WERI-Rb-1 (cell line): Measurements from ENCODE around the gene RABGEF1.
"Not testable (repeated sequence)": the region's sequence is repeated elsewhere in the genome, so short reads cannot be mapped to it uniquely, and the experiment has no call there.

Source experiments
- DNase-seq: peaks from one replicate; pipeline ENCODE4 v3.0.0-alpha.2; 2020
- H3K27ac ChIP-seq: fragments of 250-450 bp; sonication (Bioruptor Pico); 2 replicates; pipeline ENCODE4 v1.5.1; 2020; ENCODE audit warnings: mild to moderate bottlenecking, moderate library complexity
- H3K27me3 ChIP-seq: fragments of 250-450 bp; sonication (Bioruptor Pico); 2 replicates; pipeline ENCODE4 v1.5.1; 2021; ENCODE audit warnings: mild to moderate bottlenecking, low read depth, moderate library complexity; ENCODE audit not compliant: insufficient read depth, severe bottlenecking
- H3K36me3 ChIP-seq: fragments of 250-450 bp; sonication (Bioruptor Pico); 2 replicates; pipeline ENCODE4 v1.5.1; 2020; ENCODE audit warnings: mild to moderate bottlenecking, moderate library complexity
- H3K4me3 ChIP-seq: 2 replicates; pipeline ENCODE4 v1.5.1; 2011; ENCODE audit warnings: low read depth, mild to moderate bottlenecking, control low read depth, low read length
- H3K9me3 ChIP-seq: fragments of 250-450 bp; sonication (Bioruptor Pico); 2 replicates; pipeline ENCODE4 v1.5.1; 2021; ENCODE audit warnings: mild to moderate bottlenecking, moderate library complexity; ENCODE audit not compliant: severe bottlenecking
- TF ChIP-seq, protein P1 (sequence below): IDR thresholded peaks from 2 replicates; pipeline ENCODE4 v1.5.1; 2011; ENCODE audit warnings: low read depth, mild to moderate bottlenecking, control low read depth, inconsistent platforms, low read length

Gene RABGEF1

DNA sequence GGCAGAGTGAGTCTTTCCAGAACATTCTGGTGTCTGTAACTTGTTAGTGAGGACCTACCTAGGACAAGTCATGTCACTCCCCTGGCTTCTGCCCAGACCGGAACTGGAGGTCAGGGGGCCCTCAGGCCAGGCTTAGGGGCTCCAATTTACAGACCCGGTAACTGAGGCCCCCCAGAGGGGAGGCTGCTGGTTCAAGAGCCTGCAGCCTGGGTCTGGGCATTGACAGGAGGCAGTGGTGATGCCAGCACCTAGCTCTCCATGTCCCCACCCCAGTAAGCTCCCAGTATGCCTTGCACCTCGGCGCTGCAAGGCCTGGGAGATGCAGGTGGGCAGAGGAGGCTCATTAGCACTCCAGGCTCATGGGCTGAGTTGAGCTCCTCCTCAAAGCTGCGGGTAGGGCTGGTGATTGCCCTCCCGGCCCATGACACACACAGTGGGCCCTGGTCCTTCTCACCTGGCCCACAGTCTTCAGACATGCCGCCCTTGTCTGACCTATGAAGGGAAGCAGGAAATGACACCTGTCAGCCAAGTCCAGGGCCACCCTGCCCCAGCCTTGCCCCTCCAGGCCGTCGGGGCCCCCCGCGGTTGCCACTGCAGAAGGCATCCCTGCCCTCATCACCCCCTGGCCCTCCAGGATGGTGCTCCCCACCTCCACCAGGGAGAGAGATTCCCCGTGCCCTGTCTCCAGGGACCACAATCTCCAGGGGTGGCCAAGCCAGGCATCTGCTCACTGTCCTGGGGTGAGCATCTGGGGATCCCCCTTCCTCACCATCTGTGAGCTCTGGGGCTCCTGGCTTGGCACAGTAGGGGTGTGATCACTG, 92.2 kb downstream of the RABGEF1 start:
- Histone ChIP-seq H3K27me3 (no peaks in the 10 kb centered on the region), H3K4me3 (no peak overlapping the region), H3K9me3 (peaks cover 4% of the 10 kb centered on the region), H3K36me3 (no peaks in the 10 kb centered on the region), H3K27ac (no peak overlapping the region)
- DNase-seq, result no peak
- TF ChIP-seq, protein P1, sequence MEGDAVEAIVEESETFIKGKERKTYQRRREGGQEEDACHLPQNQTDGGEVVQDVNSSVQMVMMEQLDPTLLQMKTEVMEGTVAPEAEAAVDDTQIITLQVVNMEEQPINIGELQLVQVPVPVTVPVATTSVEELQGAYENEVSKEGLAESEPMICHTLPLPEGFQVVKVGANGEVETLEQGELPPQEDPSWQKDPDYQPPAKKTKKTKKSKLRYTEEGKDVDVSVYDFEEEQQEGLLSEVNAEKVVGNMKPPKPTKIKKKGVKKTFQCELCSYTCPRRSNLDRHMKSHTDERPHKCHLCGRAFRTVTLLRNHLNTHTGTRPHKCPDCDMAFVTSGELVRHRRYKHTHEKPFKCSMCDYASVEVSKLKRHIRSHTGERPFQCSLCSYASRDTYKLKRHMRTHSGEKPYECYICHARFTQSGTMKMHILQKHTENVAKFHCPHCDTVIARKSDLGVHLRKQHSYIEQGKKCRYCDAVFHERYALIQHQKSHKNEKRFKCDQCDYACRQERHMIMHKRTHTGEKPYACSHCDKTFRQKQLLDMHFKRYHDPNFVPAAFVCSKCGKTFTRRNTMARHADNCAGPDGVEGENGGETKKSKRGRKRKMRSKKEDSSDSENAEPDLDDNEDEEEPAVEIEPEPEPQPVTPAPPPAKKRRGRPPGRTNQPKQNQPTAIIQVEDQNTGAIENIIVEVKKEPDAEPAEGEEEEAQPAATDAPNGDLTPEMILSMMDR, result no peak

DNA sequence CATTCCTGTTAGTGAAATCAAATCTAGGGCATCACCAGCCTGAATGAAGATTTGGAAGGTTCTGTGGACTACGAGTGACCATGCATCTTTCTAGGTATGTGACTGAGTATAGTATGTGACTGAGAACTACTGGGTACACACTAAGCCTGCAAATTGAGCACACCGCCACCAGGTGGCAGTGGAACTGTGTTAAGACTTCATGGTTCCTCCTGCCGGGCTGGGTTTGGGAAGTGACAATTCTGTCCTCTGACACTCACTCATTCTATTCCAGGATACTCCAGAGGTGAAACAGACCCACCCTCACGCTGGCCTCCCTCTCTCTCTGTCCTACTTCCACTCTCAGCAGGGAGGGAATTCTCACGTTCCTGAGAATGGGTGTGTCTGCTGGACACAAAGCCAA, 96.5 kb downstream of the RABGEF1 start:
- TF ChIP-seq, protein P1, result peak; percentile 61
- H3K36me3 ChIP-seq, result no peaks in the 10 kb centered on the region
- peaks cover 4% of the 10 kb centered on the region for H3K9me3 ChIP-seq
- no peak overlapping the region for H3K27ac ChIP-seq
- H3K4me3 ChIP-seq, result no peak overlapping the region
- no peaks in the 10 kb centered on the region for H3K27me3 ChIP-seq
- peak; percentile 55 for DNase-seq

DNA sequence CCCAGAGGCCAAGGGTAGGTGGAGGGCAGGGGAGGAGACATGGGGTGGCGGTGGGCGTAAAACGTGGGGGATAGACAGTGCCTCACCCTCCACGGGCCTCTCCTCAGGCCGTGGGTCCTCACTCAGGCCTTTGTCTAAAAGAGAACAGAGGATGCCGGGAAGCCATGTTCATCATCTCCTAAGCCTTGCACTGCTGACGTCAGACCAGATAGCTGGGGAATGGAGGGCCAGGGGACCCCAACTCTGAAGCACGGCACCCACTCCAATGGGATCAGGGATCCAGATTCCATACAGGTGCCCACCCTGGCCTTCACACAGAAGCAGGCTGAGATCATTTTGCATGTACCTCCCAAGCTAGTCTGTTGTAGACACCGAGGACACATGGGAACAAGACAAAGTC, 97.1 kb downstream of the RABGEF1 start:
- Histone ChIP-seq H3K36me3 (no peaks in the 10 kb centered on the region), H3K9me3 (peaks cover 4% of the 10 kb centered on the region), H3K27ac (no peak overlapping the region), H3K27me3 (no peaks in the 10 kb centered on the region), H3K4me3 (no peak overlapping the region)
- DNase-seq, result no peak
- TF ChIP-seq, protein P1, result no peak

DNA sequence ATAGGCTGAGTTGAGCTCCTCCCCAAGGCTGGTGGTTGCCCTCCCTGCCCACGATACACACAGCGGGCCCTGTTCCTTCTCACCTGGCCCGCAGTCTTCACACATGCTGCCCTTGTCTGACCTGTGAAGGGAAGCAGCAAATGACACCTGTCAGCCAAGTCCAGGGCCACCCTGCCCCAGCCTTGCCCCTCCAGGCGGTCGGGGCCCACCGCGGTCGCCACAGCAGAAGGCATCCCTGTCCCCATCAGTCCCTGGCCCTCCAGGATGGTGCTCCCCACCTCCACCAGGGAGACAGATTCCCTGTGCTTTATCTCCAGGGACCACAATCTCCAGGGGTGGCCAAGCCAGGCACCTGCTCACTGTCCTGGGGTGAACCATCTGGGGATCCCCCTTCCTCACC, 99.3 kb downstream of the RABGEF1 start:
- TF ChIP-seq, protein P1, result no peak
- no peak for DNase-seq
- H3K27ac ChIP-seq, result no peak overlapping the region

DNA sequence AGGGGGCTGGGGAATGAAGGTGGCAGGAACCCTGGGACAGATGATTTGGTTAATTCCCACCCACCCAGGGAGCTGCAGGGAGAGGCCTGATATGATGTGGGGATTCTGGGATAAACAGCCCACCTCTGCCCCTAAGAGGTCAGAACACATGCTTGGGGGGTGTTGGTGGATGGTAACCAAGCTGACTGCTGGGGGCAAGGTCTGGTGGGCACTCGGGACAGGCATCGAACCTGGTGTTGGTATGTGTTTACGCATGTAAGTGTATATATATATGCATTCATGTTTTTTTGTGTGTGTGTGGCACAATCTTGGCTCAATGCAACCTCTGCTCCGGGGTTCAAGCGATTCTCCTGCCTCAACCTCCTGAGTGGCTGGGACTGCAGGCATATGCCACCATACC, 99.8 kb downstream of the RABGEF1 start:
- Histone ChIP-seq H3K27me3 (no peaks in the 10 kb centered on the region), H3K9me3 (peaks cover 4% of the 10 kb centered on the region), H3K27ac (no peak overlapping the region), H3K4me3 (no peak overlapping the region), H3K36me3 (no peaks in the 10 kb centered on the region)
- TF ChIP-seq, protein P1, result no peak
- DNase-seq, result no peak

More for the DNA sequence above, 99.3 kb downstream of the RABGEF1 start:
- Histone ChIP-seq H3K9me3 (peaks cover 4% of the 10 kb centered on the region), H3K27me3 (no peaks in the 10 kb centered on the region), H3K36me3 (no peaks in the 10 kb centered on the region), H3K4me3 (no peak overlapping the region)

DNA sequence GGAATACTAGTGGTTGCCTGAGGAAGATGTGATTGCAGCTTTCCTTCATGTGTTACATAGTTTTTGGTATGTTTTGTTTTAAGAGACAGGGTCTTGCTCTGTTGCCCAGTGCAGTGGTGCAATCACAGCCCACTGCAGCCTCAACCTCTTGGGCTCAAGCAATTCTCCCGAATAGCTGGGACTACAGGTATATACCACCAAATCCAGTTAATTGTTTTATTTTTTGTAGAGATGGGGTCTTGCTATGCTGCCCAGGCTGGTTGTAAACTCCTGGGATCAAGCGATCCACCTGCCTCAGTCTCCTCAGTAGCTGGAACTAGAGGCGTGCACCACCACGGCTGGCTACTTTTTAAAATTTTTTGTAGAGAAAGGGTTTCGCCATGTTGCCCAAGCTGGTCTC, 101.4 kb downstream of the RABGEF1 start:
- no peak for DNase-seq
- no peaks in the 10 kb centered on the region for H3K27me3 ChIP-seq
- H3K36me3 ChIP-seq, result no peaks in the 10 kb centered on the region
- H3K27ac ChIP-seq, result no peak overlapping the region
- no peak overlapping the region for H3K4me3 ChIP-seq
- TF ChIP-seq, protein P1, result no peak
- H3K9me3 ChIP-seq, result peaks cover under 1% of the 10 kb centered on the region

DNA sequence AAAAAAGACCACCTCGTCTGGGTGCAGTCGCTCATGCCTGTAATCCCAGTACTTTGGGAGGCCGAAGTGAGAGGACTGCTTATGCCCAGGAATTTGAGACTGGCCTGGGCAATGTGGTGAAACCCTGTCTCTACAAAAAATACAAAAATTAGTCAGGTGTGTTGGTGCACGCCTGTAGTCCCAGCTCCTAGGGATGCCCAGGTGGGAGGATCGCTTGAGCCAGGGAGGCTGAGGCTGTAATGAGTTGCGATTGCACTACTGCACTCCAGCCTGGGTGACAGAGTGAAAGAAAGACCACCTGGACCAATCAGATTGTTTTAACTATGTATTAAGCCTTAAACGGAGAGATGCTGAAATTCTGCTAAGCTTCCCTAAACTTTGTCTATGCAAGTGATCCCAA, 103.0 kb downstream of the RABGEF1 start:
- H3K27ac ChIP-seq, H3K36me3 ChIP-seq, H3K9me3 ChIP-seq, DNase-seq, H3K27me3 ChIP-seq: not testable (repeated sequence)
- peak overlapping the region; percentile 93 for H3K4me3 ChIP-seq
